Brain microvascular endothelial cell (primary cell): Measurements from ENCODE around the gene XPA.

Experiments used
- DNase-seq: peaks from one replicate; pipeline ENCODE4 v3.0.0-alpha.2; 2020
- H3K27ac ChIP-seq: fragments of 250-450 bp; sonication (Bioruptor Pico); 2 replicates; pipeline ENCODE4 v1.5.1; 2020; ENCODE audit warnings: mild to moderate bottlenecking, moderate library complexity
- H3K27me3 ChIP-seq: fragments of 250-450 bp; sonication (Bioruptor Pico); replicated peaks from 2 replicates; pipeline ENCODE4 v1.5.1; 2020; ENCODE audit warnings: mild to moderate bottlenecking
- H3K36me3 ChIP-seq: fragments of 250-450 bp; sonication (Bioruptor Pico); replicated peaks from 2 replicates; pipeline ENCODE4 v1.5.1; 2020; ENCODE audit warnings: mild to moderate bottlenecking
- H3K4me3 ChIP-seq: 2 replicates; pipeline ENCODE4 v1.5.1; 2011; ENCODE audit warnings: low read depth, mild to moderate bottlenecking, control low read depth, low read length, moderate library complexity
- CTCF ChIP-seq: IDR thresholded peaks from 2 replicates; pipeline ENCODE4 v1.5.1; 2011; ENCODE audit warnings: low read depth, mild to moderate bottlenecking, moderate library complexity, low read length, control low read depth, inconsistent platforms; ENCODE audit errors: missing control alignments
- in situ Hi-C: cut with HindIII; loops from 2 replicates; pipeline ENCODE4 v1.10.0; 2017; ENCODE audit warnings: low sequenced_read_pairs, low pct_ligation_motif_present

Gene XPA

GRCh38 chr9:97627624-97628023, 69.5 kb downstream of the XPA start:
- TF ChIP-seq CTCF: no peak
- H3K36me3 ChIP-seq: peaks cover 9% of the 10 kb centered on the region
- H3K27me3 ChIP-seq: no peaks in the 10 kb centered on the region
- H3K27ac ChIP-seq: no peak overlapping the region
- no peak for DNase-seq
- H3K4me3 ChIP-seq: no peak overlapping the region
- in situ Hi-C loops: no loop called here

GRCh38 chr9:97625620-97626019, 71.5 kb downstream of the XPA start:
- DNase-seq: no peak
- Histone ChIP-seq H3K27me3 (no peaks in the 10 kb centered on the region), H3K27ac (no peak overlapping the region), H3K4me3 (no peak overlapping the region), H3K36me3 (peaks cover 12% of the 10 kb centered on the region)
- in situ Hi-C loops: no loop called here
- no peak for TF ChIP-seq CTCF
